AG04449 (cell line): ENCODE data around the gene HS6ST2.

Source experiments
- CTCF ChIA-PET: fragments of 350-600 bp; formaldehyde crosslinking; extraction: SDS; loops from one replicate; lab custom pipeline; 2021; ENCODE audit warnings: antibody characterized with exemption; lab: Yijun Ruan, JAX
- POLR2A ChIA-PET: fragments of 400-600, 350-600 bp; formaldehyde crosslinking; extraction: SDS; loops from one replicate; lab custom pipeline; 2020; ENCODE audit warnings: antibody characterized with exemption, inconsistent platforms; lab: Yijun Ruan, JAX
- DNase-seq: peaks from one replicate; pipeline ENCODE4 v3.0.0-alpha.2; 2010; ENCODE audit warnings: low read depth, low spot score
- H3K4me3 ChIP-seq: 2 replicates; pipeline ENCODE4 v1.5.1; 2011; ENCODE audit warnings: low read depth, mild to moderate bottlenecking, control low read depth, low read length
- TF ChIP-seq, protein P1 (sequence below): IDR thresholded peaks from one replicate; pipeline ENCODE4 v1.5.1; 2011; ENCODE audit warnings: mild to moderate bottlenecking, moderate library complexity, low read length, control low read depth, inconsistent platforms; ENCODE audit not compliant: insufficient read depth; ENCODE audit errors: missing control alignments

Gene HS6ST2

DNA sequence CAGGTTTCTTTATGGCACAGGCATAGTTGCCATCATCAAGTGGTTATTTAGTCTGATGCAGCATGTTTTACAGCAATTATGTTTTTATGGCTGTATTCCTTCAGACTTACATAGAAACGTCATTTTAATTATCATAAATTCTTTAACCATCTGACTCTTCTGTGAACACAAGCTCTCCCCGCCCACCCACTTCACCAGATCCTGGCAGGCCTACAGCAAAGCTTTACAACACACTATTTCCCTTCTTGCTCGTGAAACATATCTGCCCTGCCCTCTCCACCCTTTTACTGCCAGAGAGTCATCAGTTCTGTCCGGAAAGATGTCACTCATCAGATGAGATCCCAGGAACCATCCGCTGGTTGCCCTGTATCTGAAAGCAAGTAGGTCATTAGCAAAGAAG, 120.5 kb downstream of the HS6ST2 start:
- POLR2A ChIA-PET, result no interaction called here
- CTCF ChIA-PET, result no interaction called here

DNA sequence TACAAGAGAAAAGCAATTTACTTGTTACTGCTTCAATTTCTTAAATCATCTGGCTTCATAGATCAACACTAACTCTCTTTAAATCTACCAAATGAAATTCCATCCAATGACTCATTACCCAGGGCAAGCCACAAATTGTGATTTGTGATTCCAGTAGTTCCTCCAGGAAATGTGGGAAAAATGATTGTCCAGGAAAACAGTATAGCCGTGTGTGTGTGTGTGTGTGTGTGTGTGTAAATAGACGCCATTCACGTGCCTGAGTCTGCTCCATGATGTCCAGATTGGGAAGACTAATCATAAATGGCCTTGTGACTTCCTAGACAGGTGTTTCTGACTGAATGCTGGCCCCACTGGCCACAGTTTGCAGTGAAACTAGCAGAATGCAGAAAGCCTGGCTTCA, 121.3 kb downstream of the HS6ST2 start:
- CTCF ChIA-PET, result no interaction called here
- no peak for DNase-seq

More for the DNA sequence above, 120.5 kb downstream of the HS6ST2 start:
- no peak for DNase-seq
- no peak overlapping the region for H3K4me3 ChIP-seq
- TF ChIP-seq, protein P1, sequence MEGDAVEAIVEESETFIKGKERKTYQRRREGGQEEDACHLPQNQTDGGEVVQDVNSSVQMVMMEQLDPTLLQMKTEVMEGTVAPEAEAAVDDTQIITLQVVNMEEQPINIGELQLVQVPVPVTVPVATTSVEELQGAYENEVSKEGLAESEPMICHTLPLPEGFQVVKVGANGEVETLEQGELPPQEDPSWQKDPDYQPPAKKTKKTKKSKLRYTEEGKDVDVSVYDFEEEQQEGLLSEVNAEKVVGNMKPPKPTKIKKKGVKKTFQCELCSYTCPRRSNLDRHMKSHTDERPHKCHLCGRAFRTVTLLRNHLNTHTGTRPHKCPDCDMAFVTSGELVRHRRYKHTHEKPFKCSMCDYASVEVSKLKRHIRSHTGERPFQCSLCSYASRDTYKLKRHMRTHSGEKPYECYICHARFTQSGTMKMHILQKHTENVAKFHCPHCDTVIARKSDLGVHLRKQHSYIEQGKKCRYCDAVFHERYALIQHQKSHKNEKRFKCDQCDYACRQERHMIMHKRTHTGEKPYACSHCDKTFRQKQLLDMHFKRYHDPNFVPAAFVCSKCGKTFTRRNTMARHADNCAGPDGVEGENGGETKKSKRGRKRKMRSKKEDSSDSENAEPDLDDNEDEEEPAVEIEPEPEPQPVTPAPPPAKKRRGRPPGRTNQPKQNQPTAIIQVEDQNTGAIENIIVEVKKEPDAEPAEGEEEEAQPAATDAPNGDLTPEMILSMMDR, result no peak

DNA sequence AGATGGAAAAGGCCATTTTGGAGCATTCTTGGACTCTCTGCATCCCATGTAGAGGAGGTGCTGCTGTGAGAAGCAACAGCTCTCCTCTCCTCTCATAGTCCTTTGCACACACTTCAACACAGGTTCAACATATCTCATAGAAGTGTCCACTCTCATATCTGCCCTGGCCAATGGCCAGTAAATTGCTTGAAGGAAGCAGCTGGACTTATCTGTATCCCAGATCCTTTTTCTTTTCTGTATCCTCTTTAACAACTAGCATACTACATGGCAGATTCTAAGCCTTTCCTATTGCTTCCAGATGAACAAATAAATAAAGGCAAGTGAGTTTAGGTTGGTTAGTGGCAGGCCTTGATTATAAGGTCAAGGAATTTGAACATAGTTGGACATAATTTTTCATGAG, 122.0 kb downstream of the HS6ST2 start:
- no peak for DNase-seq
- TF ChIP-seq, protein P1, result no peak
- ChIA-PET POLR2A (no interaction called here), CTCF (no interaction called here)
- no peak overlapping the region for H3K4me3 ChIP-seq

More for the DNA sequence above, 121.3 kb downstream of the HS6ST2 start:
- POLR2A ChIA-PET, result no interaction called here
- TF ChIP-seq, protein P1, result no peak
- no peak overlapping the region for H3K4me3 ChIP-seq

DNA sequence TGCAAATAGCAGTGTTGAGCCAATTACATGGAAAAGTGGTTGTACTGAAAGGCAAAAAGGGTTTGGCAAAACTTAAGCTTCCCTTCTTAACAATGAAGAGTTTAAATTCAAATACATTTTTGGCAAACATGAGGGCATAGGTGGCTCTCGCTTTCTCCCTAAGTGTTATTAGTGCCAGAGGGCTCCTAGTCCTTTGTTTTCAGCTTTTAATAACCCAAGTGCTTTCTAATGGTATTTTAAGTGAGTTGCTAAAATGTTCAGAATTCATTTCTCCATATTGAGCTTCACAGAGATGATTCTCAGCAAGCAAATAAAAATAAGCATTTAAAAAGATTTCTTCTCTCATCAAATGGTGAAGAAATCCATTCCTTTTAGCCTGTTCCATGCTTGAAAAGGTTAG, 123.7 kb downstream of the HS6ST2 start:
- TF ChIP-seq, protein P1, result no peak
- POLR2A ChIA-PET, result no interaction called here
- CTCF ChIA-PET, result no interaction called here
- no peak overlapping the region for H3K4me3 ChIP-seq
- no peak for DNase-seq

DNA sequence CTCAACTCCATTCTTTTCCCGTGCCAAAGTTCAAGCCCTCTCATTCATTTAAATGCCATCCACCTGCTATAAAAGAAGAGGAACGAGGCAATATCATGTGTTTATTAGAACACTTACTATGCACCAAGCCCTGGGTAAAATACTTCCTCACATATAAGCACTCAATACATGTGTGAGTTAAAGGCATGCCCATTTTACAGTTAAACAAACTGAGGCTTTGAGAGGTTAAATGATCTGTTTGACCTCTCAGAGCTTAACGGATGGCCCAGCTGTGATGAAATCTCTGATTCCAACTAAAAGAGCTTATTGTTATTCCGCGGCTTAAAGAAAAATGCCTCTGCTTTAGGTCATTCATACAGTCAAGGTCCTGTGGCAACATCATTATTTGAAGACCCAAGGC, 124.3 kb downstream of the HS6ST2 start:
- ChIA-PET CTCF (no interaction called here), POLR2A (no interaction called here)
- TF ChIP-seq, protein P1, result no peak
- no peak for DNase-seq
- no peak overlapping the region for H3K4me3 ChIP-seq

DNA sequence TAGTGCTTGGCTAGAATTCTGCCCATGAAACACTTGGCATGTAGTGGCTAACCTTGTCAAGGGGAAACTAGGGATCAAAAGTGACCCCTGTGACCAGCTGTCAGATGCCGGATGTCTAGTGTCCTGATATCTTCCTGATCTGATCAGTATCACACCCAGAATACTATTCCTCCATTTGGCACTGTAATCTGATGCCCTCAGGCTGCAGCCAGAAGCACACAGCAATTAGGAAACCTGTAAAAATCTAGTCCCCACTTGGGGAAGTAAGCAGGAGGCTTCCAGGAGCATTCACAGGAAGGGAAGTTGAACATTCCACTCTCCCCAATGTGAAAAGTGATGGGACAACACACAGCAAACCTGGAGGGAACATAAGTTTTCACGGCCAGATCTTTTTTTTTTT, 125.1 kb downstream of the HS6ST2 start:
- POLR2A ChIA-PET, result no interaction called here
- TF ChIP-seq, protein P1, result no peak
- DNase-seq, result no peak
- CTCF ChIA-PET, result no interaction called here
- H3K4me3 ChIP-seq, result no peak overlapping the region
